Keratinocyte (primary cell): ENCODE data around the gene DNAJC18. TPM values are rescaled to one million over a fixed set of nuclear protein-coding genes. Genes with fewer than 3 reads are reported as not detected.

Source experiments
- DNase-seq: peaks from one replicate; pipeline ENCODE4 v3.0.0-alpha.2; 2011; ENCODE audit warnings: low read depth, missing footprints, low spot score
- FAIRE-seq: peaks from 2 replicates; lab custom pipeline; 2011; peaks lifted over from hg19 to GRCh38; lab: Jason Lieb, UNC
- H2AFZ ChIP-seq: 2 replicates; pipeline ENCODE4 v1.6.0; 2012; ENCODE audit warnings: low read length, control low read depth, inconsistent platforms; ENCODE audit not compliant: control insufficient read depth
- H3K27ac ChIP-seq: 2 replicates; pipeline ENCODE4 v1.5.1; 2011; ENCODE audit warnings: low read length; ENCODE audit not compliant: control insufficient read depth, insufficient read depth
- H3K27me3 ChIP-seq: 3 replicates; pipeline ENCODE4 v1.6.0; 2011; ENCODE audit warnings: low read length; ENCODE audit not compliant: control insufficient read depth, insufficient read depth; ENCODE audit errors: extremely low read depth
- H3K36me3 ChIP-seq, 2 experiments: 2 replicates in 1 of 2; 3 replicates in 1 of 2; pipeline ENCODE4 v1.5.1; 2011; ENCODE audit warnings: low read length in 2 of 2, mild to moderate bottlenecking in 1 of 2; ENCODE audit not compliant: control insufficient read depth in 2 of 2, insufficient read depth in 2 of 2; ENCODE audit errors: extremely low read depth in 1 of 2
- H3K4me1 ChIP-seq: 3 replicates; pipeline ENCODE4 v1.5.1; 2011; ENCODE audit warnings: low read length; ENCODE audit not compliant: control insufficient read depth, insufficient read depth; ENCODE audit errors: extremely low read depth
- H3K4me2 ChIP-seq: 3 replicates; pipeline ENCODE4 v1.6.0; 2011; ENCODE audit warnings: low read depth, low read length; ENCODE audit not compliant: control insufficient read depth, insufficient read depth; ENCODE audit errors: extremely low read depth
- H3K4me3 ChIP-seq, 3 experiments: fragments of 200-600 bp in 1 of 3; sonication (generic) in 1 of 3; 2 replicates in 2 of 3; 3 replicates in 1 of 3; pipeline ENCODE4 v1.5.1; 2011 to 2016; ENCODE audit warnings: low read length in 3 of 3, mild to moderate bottlenecking in 3 of 3, control low read depth in 2 of 3, inconsistent platforms in 1 of 3, low read depth in 1 of 3, mixed read lengths in 1 of 3, mixed run types in 1 of 3, moderate library complexity in 1 of 3; ENCODE audit not compliant: control insufficient read depth in 2 of 3, insufficient read depth in 2 of 3; ENCODE audit errors: extremely low read depth in 1 of 3
- H3K79me2 ChIP-seq: 2 replicates; pipeline ENCODE4 v1.6.0; 2012; ENCODE audit warnings: low read length; ENCODE audit not compliant: control insufficient read depth, insufficient read depth
- H3K9ac ChIP-seq: 3 replicates; pipeline ENCODE4 v1.6.0; 2011; ENCODE audit warnings: low read length; ENCODE audit not compliant: control insufficient read depth, insufficient read depth; ENCODE audit errors: extremely low read depth
- H3K9me1 ChIP-seq: 3 replicates; pipeline ENCODE4 v1.6.0; 2011; ENCODE audit warnings: low read length; ENCODE audit not compliant: control insufficient read depth, insufficient read depth; ENCODE audit errors: extremely low read depth
- H3K9me3 ChIP-seq: 2 replicates; pipeline ENCODE4 v1.5.1; 2012; ENCODE audit warnings: low read depth, low read length; ENCODE audit not compliant: control insufficient read depth
- H4K20me1 ChIP-seq: 3 replicates; pipeline ENCODE4 v1.6.0; 2011; ENCODE audit warnings: low read length; ENCODE audit not compliant: control insufficient read depth, insufficient read depth; ENCODE audit errors: extremely low read depth
- EZH2 ChIP-seq: IDR thresholded peaks from one replicate; pipeline ENCODE4 v1.6.1; 2012; ENCODE audit warnings: inconsistent platforms, mild to moderate bottlenecking, low read length, moderate library complexity
- dilution Hi-C: fragments of 300-500 bp; cut with MboI; formaldehyde crosslinking; loops from one replicate; pipeline ENCODE4 v1.7.0; 2020; ENCODE audit warnings: low sequenced_read_pairs; ENCODE audit not compliant: extremely low pct_ligation_motif_present
- polyA plus RNA-seq, 5 experiments: library from polyadenylated mRNA; depleted of rRNA in 3 of 5; stranded (reverse) in 3 of 5; stranded (forward) in 1 of 5; unstranded in 1 of 5; fragments of >200 nt; gene quantifications; 1 replicate in 1 of 5; 2 replicates in 3 of 5; 3 replicates in 1 of 5; pipeline versions ENCODE4 v1.2.1 to v1.2.3, GENCODE V29; 2011 to 2012; ENCODE audit warnings: missing spikeins in 2 of 5, low read depth in 1 of 5, low replicate concordance in 1 of 5
- TF ChIP-seq, protein P1 (sequence below), 3 experiments: IDR thresholded peaks in 1 of 3; conservative IDR thresholded peaks in 1 of 3; optimal IDR thresholded peaks in 1 of 3; 2 replicates in 2 of 3; 3 replicates in 1 of 3; pipeline versions ENCODE3 to v1.5.1; 2011; ENCODE audit warnings: low read length in 3 of 3, mild to moderate bottlenecking in 3 of 3, moderate library complexity in 2 of 3, control low read depth in 1 of 3, inconsistent platforms in 1 of 3; ENCODE audit not compliant: insufficient read depth in 2 of 3; ENCODE audit errors: extremely low read depth in 1 of 3

Gene DNAJC18
- polyA plus RNA-seq, 1 donor (not counting 4 experiments of a cell fraction or from before 2014, with no cell fraction given) = 6.6 TPM

DNA sequence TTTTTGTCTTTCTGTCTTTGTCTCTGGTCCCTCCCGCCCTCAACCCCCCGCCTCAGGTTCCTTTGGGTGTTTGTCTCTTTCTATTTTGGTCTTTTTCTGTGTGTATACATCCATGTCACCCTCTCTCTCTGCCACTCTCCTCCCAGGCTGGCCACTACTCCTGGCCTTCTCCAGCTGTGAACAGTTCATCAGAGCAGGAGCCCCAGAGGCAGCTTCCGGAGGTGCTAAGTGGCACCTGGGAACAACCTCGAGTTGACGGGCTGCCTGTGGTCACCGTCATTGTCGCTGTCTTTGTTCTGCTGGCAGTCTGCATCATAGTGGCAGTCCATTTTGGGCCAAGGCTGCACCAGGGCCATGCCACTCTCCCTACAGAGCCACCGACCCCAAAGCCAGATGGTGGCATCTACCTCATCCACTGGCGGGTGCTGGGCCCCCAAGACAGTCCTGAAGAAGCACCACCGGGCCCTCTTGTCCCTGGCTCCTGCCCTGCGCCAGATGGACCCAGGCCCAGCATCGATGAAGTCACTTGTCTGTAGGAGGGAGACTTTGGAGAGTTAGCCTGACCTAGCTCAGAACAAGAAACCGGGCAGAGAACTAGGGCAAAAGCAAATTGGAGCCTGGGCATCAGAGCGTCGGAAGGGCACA is 33.2 kb upstream of the DNAJC18 start:
- DNase-seq (no peak), FAIRE-seq (no peak)
- Histone ChIP-seq H3K27ac (no peak overlapping the region), H3K27me3 (no peaks in the 10 kb centered on the region), H3K36me3 (peaks cover 12% of the 10 kb centered on the region in 2 experiments), H3K79me2 (no peaks in the 10 kb centered on the region), H4K20me1 (no peaks in the 10 kb centered on the region), H2AFZ (no peak overlapping the region), H3K9me1 (no peaks in the 10 kb centered on the region), H3K4me2 (no peak overlapping the region), H3K4me3 (no peak overlapping the region), H3K9ac (no peak overlapping the region), H3K9me3 (no peaks in the 10 kb centered on the region), H3K4me1 (peaks cover 15% of the 10 kb centered on the region)
- dilution Hi-C loops = no loop called here
- TF ChIP-seq, protein P1, sequence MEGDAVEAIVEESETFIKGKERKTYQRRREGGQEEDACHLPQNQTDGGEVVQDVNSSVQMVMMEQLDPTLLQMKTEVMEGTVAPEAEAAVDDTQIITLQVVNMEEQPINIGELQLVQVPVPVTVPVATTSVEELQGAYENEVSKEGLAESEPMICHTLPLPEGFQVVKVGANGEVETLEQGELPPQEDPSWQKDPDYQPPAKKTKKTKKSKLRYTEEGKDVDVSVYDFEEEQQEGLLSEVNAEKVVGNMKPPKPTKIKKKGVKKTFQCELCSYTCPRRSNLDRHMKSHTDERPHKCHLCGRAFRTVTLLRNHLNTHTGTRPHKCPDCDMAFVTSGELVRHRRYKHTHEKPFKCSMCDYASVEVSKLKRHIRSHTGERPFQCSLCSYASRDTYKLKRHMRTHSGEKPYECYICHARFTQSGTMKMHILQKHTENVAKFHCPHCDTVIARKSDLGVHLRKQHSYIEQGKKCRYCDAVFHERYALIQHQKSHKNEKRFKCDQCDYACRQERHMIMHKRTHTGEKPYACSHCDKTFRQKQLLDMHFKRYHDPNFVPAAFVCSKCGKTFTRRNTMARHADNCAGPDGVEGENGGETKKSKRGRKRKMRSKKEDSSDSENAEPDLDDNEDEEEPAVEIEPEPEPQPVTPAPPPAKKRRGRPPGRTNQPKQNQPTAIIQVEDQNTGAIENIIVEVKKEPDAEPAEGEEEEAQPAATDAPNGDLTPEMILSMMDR (optimal IDR thresholded peaks at IDR 0.05 in 1 of 3, IDR thresholded peaks at IDR 0.05 in 1 of 3, conservative IDR thresholded peaks at IDR 0.05 in 1 of 3; ENCODE audit: extremely low read depth in 1 of 3, insufficient read depth in 2 of 3, low read length in 3 of 3) = no peak
- TF ChIP-seq EZH2 = no peak

DNA sequence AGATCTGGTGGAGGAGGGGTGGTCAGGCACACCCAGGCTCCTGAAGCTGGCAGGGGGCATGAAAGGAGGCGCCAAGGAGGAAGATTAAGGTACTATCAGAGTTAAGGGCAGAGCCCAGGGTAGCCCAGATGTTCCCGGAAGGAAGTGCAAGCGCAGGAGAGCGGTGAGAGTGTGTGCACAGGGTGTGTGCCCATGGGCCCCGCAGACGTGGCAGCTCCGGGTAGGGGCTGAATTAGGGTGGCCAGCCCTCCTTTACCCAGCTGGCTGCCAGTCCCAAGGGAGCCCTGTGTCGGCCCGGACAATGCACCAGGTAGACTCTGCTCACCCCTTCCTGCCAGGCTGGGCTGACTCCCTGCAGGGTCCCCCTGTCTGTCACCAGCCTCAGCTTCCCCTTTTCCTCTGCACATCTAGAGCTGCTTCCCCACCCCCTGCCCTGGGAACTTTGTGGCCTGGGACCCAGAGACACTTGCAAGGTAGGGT is 31.5 kb upstream of the DNAJC18 start, which contains the start of gene SMIM33:
Gene SMIM33, plus strand, starts transcription at position 184 of the 480 bp plus-strand sequence. Its CDS starts 118 bp downstream, at position 302.
- Histone ChIP-seq H3K27ac (no peak within 1 kb of the TSS), H3K9me3 (no peaks in the 10 kb centered on the region)

More for the DNA sequence above, 31.5 kb upstream of the DNAJC18 start, which contains the start of gene SMIM33:
- Histone ChIP-seq H3K9ac (no peak within 1 kb of the TSS), H3K4me1 (peaks cover 15% of the 10 kb centered on the region), H3K27me3 (no peaks in the 10 kb centered on the region), H3K9me1 (no peaks in the 10 kb centered on the region), H3K4me2 (no peak within 1 kb of the TSS), H3K79me2 (no peaks in the 10 kb centered on the region), H3K36me3 (peaks cover 4 to 8% of the 10 kb centered on the region in 2 experiments), H4K20me1 (no peaks in the 10 kb centered on the region), H2AFZ (no peak within 1 kb of the TSS), H3K4me3 (no peak within 1 kb of the TSS)
- DNase-seq = no peak
- TF ChIP-seq, protein P1 (optimal IDR thresholded peaks at IDR 0.05 in 1 of 3, IDR thresholded peaks at IDR 0.05 in 1 of 3, conservative IDR thresholded peaks at IDR 0.05 in 1 of 3; ENCODE audit: extremely low read depth in 1 of 3, insufficient read depth in 2 of 3, low read length in 3 of 3) = no peak
- TF ChIP-seq EZH2 = no peak
- FAIRE-seq = no peak
- dilution Hi-C loops = no loop called here
